Endothelial cell of coronary artery (primary cell): ENCODE data around the gene DUSP7. TPM values are rescaled to one million over a fixed set of nuclear protein-coding genes. Genes with fewer than 3 reads are reported as not detected.

Experiments
- total RNA-seq: library from RNA; depleted of rRNA; stranded (reverse); fragments of >200 nt; gene quantifications from 2 replicates; pipeline ENCODE4 v1.2.3, GENCODE V29; 2014

Gene DUSP7, protein sequence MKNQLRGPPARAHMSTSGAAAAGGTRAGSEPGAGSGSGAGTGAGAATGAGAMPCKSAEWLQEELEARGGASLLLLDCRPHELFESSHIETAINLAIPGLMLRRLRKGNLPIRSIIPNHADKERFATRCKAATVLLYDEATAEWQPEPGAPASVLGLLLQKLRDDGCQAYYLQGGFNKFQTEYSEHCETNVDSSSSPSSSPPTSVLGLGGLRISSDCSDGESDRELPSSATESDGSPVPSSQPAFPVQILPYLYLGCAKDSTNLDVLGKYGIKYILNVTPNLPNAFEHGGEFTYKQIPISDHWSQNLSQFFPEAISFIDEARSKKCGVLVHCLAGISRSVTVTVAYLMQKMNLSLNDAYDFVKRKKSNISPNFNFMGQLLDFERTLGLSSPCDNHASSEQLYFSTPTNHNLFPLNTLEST
- total RNA-seq: 8.4 and 10.1 TPM in 2 replicates

DNA sequence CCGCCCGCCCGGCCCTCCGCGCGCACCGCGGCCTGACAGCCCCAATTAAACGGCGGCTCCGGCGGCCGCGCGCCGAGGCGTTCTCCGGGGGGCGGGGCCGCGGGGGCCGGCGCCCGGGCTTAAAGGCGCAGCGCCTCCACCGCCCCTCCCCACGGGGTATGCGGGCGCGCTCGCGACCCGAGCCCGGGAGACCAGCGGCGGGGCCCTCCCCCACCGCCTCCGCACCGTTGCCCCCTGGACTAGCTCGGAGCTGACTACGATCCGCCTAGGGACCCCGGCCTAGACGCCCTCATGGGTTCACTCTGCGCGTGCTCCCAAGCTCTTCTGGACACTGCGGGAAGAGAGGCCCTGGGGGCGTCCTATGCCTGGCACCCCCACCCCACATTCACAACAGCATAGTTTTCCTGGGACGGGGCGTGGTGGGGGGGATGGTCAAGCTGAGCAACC, at the start of gene DUSP7:
Gene DUSP7, minus strand, starts transcription at position 51 of the 447 bp plus-strand sequence. CDS start 205 bp downstream, outside the sequence.

Other genes starting within 250 kb of the DUSP7 start
- gene IQCF2, start 195.0 kb downstream of the DUSP7 start, total RNA-seq: not detected in 2 replicates
- not detected in 2 replicates for gene IQCF5, start 181.0 kb downstream of the DUSP7 start, total RNA-seq
- not detected in 2 replicates for gene IQCF1, start 153.2 kb downstream of the DUSP7 start, total RNA-seq
- gene RRP9, start 114.7 kb downstream of the DUSP7 start, total RNA-seq: 28.9 and 34.4 TPM in 2 replicates
- gene PARP3, start 114.2 kb downstream of the DUSP7 start, total RNA-seq: 7.8 and 12.4 TPM in 2 replicates
- under 0.01 and 0.09 TPM in 2 replicates for gene GPR62, start 101.2 kb downstream of the DUSP7 start, total RNA-seq
- gene PCBP4, start 89.1 kb downstream of the DUSP7 start, total RNA-seq: 18.9 and 22.4 TPM in 2 replicates
- 7.9 and 10.3 TPM in 2 replicates for gene ABHD14B, start 82.5 kb downstream of the DUSP7 start, total RNA-seq
- gene ABHD14A, start 81.5 kb downstream of the DUSP7 start, total RNA-seq: 4.3 and 5.1 TPM in 2 replicates
- gene ACY1, start 73.0 kb downstream of the DUSP7 start, total RNA-seq: 18.0 and 18.8 TPM in 2 replicates
- 1,227 and 1,287 TPM in 2 replicates for gene RPL29, start 60.7 kb downstream of the DUSP7 start, total RNA-seq
- gene POC1A, start 97.9 kb upstream of the DUSP7 start, total RNA-seq: 6.8 and 13.2 TPM in 2 replicates
- 33.1 and 46.7 TPM in 2 replicates for gene ALAS1, start 141.6 kb upstream of the DUSP7 start, total RNA-seq
- gene TLR9, start 169.1 kb upstream of the DUSP7 start, total RNA-seq: not detected in 2 replicates
- 114 and 139 TPM in 2 replicates for gene TWF2, start 182.6 kb upstream of the DUSP7 start, total RNA-seq
- 9.2 and 14.9 TPM in 2 replicates for gene PPM1M, start 189.2 kb upstream of the DUSP7 start, total RNA-seq
- gene WDR82, start 222.1 kb upstream of the DUSP7 start, total RNA-seq: 70.3 and 83.1 TPM in 2 replicates
- gene GLYCTK, start 231.3 kb upstream of the DUSP7 start, total RNA-seq: 11.0 and 21.1 TPM in 2 replicates